Activated CD4-positive, alpha-beta T cell treated with anti-CD3 and anti-CD28 coated beads for 24 hours (primary cell): ENCODE data around the gene PIGH.
"Not testable (repeated sequence)": the region's sequence is repeated elsewhere in the genome, so short reads cannot be mapped to it uniquely, and the experiment has no call there.

Experiments used
- DNase-seq, 2 donors: peaks; one replicate each; pipeline ENCODE4 v3.0.0-alpha.2; 2020; ENCODE audit warnings: low read depth in 2 of 2

Gene PIGH

GRCh38 chr14:67551940-67552339 is 48.1 kb downstream of the PIGH start:
- DNase-seq = no peak

GRCh38 chr14:67551123-67551522 is 48.9 kb downstream of the PIGH start:
- DNase-seq = no peak

GRCh38 chr14:67549734-67550133 is 50.3 kb downstream of the PIGH start:
- DNase-seq = no peak

- no peak for DNase-seq
Observed at GRCh38 chr14:67547224-67547780, 52.8 kb downstream of the PIGH start.

- no peak for DNase-seq
Observed at GRCh38 chr14:67544590-67544989, 55.5 kb downstream of the PIGH start.

GRCh38 chr14:67542620-67543019 is 57.4 kb downstream of the PIGH start:
- DNase-seq = not testable (repeated sequence)

GRCh38 chr14:67541448-67542387 is 58.4 kb downstream of the PIGH start:
- DNase-seq = no peak
